ENCODE data around the gene FCRL5. TPM values are rescaled to one million over a fixed set of nuclear protein-coding genes. Genes with fewer than 3 reads are reported as not detected.

FCRL5 gene
- total and polyA plus RNA-seq, 10 of the 15 experiments (the other 5 are each of a cell fraction or from before 2014, with no cell fraction given), result 1.1 to 136 (median 7.0) TPM

- CTCF ChIA-PET, result interaction anchor here (1.0 to 11.7 kb wide), 11 partner anchors 11 to 319 kb away, joined by 3 to 146 read pairs (median 10); no protein-coding TSS in a partner anchor
- Histone ChIP-seq H2AFZ (ENCODE audit: control insufficient read depth, low read depth, low read length) (no peak overlapping the region), H4K20me1 (ENCODE audit: control insufficient read depth, insufficient read depth) (no peaks in the 10 kb centered on the region), H3K4me2 (ENCODE audit: control insufficient read depth, insufficient read depth) (no peak overlapping the region), H3K9me3 (replicated peaks; ENCODE audit: control insufficient read depth, insufficient read depth, low read length) (no peaks in the 10 kb centered on the region), H3K79me2 (ENCODE audit: control insufficient read depth, insufficient read depth, low read length) (no peaks in the 10 kb centered on the region), H3K36me3 (ENCODE audit: control insufficient read depth in 2 of 2, insufficient read depth in 2 of 2, low read length in 1 of 2) (no peaks in the 10 kb centered on the region), H3K27me3 (replicated peaks in 1 of 2; ENCODE audit: control insufficient read depth in 2 of 2, insufficient read depth in 2 of 2, low read length in 1 of 2) (0 out of 4 replicates have a peak, but pooled peaks cover 0 to 3% of the 10 kb centered on the region in 2 experiments), H3K4me3 (no peak overlapping the region), H3K9ac (ENCODE audit: control insufficient read depth, insufficient read depth, low read length) (no peak overlapping the region), H3K27ac (ENCODE audit: control insufficient read depth, insufficient read depth) (no peak overlapping the region), H3K4me1 (ENCODE audit: control insufficient read depth, insufficient read depth, low read length) (no peaks in the 10 kb centered on the region)
- FAIRE-seq, result no peak
- POLR2A ChIA-PET, result interaction anchor here (1.1 kb wide), 1 partner anchor 17 kb away, joined by 4 read pairs; no protein-coding TSS in a partner anchor
- no peak for DNase-seq (ENCODE audit: low read depth, low spot score)
- no peak for TF ChIP-seq ZNF384 (IDR thresholded peaks at IDR 0.05; ENCODE audit: borderline replicate concordance, low read depth, low read length)
- TF ChIP-seq NR2F1 (conservative IDR thresholded peaks at IDR 0.05), result no peak
- TF ChIP-seq ZBTB33 (IDR thresholded peaks at IDR 0.05), result no peak
- no peak for TF ChIP-seq CHD4 (IDR thresholded peaks at IDR 0.05)
- no peak for TF ChIP-seq BCL11A (IDR thresholded peaks at IDR 0.05; ENCODE audit: low read depth, low read length)
- no peak for TF ChIP-seq RAD21 (IDR thresholded peaks at IDR 0.05; ENCODE audit: insufficient read depth, low read depth, low read length)
- 53% methylated on average over 3 of the region's 3 CpGs for WGBS (ENCODE audit: insufficient coverage, insufficient replicate concordance, low lambda C conversion rate, missing lambda C conversion rate)
- peak; percentile 20; the same call in 1 of the 3 replicates for ATAC-seq
- SMC1A ChIA-PET (ENCODE audit: uncharacterized antibody, unreplicated experiment), result interaction anchor here (0.8 to 9.7 kb wide), 13 partner anchors 8 to 312 kb away, joined by 3 to 103 read pairs (median 4); no protein-coding TSS in a partner anchor
- RAD21 ChIA-PET (ENCODE audit: unreplicated experiment), result interaction anchor here (0.7 to 4.9 kb wide), 10 partner anchors 25 to 175 kb away, joined by 3 to 52 read pairs (median 4); no protein-coding TSS in a partner anchor
- no TSS peak for BruUV-seq (replicated peaks)
- in situ Hi-C loops (cut with MboI), result no loop called here
- intact Hi-C loops (cut with micrococcal nuclease; ENCODE audit: unreplicated experiment), result no loop called here
Measured at GRCh38 chr1:157485793-157486192, 66.5 kb downstream of the FCRL5 start.

All from GM12878 (cell line).